NK-92 treated with Interleukin-12 subunit alpha and Interleukin-12 subunit beta, amount 100 ng/mL, for 24 hours (cell line): Measurements from ENCODE around the gene MTMR10.

Experiments
- DNase-seq: peaks from one replicate; lab custom pipeline; 2025; lab: John Stamatoyannopoulos, UW

Gene MTMR10

DNA sequence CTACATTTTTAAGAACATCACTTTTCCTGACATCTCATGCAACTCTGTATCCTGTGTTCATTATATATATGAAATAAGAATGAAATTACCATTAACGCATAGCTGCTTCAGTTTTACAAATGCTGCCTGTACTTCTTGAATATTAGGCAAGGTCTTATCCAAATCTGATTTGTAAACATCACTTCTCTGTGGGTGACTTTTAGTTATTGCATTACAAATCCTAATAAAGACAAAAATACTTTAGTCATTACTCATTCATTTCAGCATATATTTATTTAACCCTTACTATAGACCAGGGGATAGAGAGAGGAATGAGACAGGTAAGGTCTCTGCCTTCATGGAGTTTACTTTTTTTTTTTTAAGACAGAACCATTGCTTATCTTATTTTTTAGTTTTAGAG, 36.8 kb downstream of the MTMR10 start:
- DNase-seq = no peak

DNA sequence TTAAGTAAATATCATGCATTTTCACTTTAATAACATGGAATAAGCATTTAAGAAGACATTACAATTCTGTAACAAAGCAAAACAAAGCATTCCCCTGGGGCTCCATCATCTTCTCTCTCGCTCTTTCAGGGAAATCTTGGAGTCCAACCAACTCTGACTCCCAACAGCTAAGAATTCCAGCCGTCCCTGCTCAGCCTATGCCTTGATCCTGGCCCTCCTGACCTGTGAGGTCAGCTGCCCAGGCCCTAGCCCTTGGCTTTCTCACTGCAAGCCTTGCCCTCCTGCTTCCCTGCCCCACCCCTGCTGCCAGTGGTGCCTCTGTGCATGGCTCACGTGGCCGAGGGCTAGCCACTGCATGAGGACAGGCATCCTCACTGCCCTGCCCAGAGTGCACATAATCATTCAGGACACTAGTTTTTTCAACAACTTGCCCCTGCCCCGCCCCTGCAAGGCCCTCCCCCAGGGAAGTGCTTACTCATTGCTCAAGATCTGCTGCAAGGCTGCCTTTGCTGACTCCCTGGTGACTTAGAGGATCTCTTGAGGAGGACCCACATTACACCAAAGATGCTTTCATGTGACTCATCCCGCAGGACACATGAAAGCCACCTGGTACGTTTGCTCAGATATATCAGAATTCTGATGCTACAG, 37.6 kb downstream of the MTMR10 start:
- peak; percentile 17 for DNase-seq

DNA sequence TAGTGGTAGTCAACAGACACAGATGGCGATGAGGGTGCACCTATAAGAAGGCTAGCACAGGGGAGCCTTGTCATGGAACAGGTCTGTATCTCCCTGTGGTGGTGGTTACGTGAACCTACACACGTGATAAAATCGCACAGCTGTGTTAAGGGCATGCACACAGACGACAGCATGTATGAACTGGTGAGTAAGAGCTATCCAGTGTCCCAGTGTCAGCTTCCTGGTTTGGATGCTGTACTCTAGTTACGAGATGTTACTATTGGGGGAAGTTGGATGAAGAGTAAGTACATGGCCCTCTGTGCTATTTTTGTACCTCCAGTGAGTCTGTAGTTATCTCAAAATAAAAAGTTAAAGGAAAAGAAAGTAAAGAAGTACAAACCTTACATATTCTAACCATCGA, 38.2 kb downstream of the MTMR10 start:
- no peak for DNase-seq

DNA sequence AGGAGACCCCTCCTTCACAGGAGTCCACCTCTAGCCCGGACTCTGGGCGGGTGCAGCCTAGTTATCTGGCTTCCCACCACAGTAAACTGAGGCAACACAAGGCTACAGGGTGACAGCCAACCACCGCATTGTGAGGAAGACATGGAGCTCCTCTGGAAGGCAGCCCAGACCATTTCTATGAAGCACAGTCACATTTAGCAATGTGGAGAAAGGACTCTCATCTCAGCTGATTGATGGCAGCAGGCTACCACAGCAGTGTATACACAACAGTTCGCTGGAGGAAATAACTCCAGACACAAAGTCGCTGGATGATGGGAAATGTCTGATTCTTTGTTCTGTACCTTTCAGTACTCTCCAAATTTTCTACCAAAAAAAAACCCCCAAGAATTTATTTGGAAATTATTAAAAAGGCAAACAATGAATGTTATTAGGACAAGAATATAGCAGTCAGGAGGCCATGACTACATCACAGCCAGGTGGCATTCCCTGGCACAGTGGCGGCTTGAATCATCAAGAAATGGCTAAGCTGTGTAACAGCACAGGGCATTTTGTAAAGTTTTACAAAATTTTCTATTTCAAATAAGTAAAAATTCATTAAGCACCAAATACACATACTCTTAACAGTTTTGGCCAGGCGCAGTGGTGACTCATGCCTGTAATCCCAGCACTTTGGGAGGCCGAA, 47.6 kb downstream of the MTMR10 start:
- DNase-seq = no peak

DNA sequence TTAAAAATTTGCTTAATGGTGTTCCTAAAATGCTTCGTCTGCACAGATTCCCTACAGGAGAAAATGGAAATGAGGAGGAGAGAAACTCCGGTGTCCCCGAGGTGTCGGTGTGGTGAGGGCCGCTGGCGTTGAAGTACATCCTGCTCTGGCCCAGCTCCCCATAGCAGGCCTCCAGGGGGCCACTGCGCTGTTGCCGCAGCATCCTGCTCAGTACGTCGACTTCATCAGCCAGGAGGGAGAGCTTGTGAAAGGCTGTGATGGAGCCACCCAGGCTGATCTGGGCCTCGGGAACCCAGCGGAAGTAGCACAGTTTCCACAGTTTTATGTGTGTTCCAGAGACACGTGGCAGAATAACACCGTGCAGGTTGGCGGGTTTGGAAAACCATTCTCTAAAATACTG, 49.9 kb downstream of the MTMR10 start:
- no peak for DNase-seq

DNA sequence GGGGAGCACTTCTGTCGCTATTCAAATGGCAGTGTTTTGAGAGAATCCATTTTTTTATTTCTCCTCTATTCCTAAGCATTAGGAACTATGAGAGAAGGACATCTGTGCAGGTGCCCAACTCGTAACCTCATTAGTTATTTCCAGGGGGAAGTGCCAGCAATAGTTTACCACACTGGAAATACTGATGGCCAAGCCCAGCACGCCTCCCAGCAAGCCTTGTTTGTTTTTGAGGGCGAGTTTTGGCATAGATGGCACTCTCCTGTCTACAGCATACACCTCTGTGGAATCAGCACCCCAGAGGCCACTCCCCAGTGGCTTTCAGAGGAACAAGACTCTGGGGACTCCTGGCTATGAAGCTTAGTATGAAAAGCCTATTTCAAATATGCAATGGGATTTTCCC, 51.1 kb downstream of the MTMR10 start:
- no peak for DNase-seq

DNA sequence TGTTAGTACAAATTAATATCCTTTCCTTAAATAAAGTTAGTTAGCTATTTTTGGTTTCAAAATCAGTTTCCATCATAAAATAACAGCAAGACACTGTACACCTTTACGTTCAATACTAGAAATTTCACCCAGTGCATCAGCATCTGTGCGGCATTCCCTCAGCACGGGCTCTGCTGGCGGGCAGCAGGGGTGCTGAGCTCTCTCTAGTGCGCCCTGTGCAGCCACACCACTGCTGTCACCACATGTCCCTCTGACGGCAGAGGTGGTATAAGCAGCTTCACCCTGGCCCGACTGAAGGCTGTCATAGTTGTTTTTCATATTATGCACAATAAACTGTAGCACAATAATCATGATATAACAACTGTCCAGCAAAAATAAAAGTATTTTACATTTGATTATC, 52.3 kb downstream of the MTMR10 start:
- DNase-seq = no peak

DNA sequence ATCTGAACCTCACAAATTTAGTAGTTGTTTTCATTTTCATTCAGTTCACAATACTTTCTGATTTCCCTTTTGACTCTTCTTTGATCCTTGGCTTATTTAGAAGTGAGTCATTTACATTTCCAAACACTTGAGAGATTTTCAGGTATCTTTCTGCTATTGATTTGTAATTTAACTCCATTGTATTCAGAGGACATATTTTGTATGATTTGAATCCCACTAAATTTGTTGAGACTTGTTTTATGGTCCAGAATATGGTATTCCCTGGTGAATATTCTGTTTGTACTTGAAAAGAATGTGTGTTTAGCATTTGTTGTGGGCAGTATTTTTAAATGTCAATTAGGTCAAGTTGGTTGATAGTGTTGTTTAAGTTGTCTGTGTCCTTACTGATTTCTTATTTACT, 58.1 kb downstream of the MTMR10 start:
- no peak for DNase-seq

DNA sequence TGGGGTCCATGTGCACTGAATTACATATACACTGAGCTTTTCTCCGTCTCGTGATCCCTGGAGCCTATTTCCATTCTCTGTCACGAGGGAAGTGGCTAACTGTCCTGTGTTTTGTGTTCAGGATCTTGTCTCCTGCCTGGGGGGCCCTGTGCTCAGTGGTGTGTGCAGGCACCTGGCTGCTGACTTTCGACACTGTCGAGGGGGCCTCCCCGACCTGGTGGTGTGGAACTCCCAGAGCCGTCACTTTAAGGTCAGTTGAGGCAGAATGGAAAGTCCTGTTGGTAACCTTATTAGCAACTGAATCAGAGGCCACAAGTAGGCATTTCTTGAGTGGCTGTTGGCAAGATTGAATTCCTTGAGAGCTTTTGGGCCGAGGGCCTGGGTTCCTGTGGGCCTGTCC, 61.0 kb downstream of the MTMR10 start:
- DNase-seq = no peak

DNA sequence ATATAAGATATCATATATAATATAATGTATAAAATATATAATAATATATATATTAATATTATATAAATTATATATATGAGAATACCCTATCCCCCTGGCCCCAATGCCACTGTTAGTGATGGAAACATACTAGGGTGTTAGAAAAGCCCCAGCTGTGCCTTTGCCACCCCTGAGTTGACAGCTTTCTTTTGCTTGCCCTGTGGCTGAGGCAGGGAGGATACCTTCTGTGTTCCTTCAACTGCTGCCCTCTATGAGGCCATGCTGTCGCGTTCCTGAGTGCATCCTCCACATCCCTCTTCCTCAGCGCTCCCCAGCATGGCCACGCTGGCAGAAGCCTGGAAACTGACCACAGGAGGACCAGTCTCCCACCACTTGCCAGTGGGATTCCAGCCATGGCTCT, 61.4 kb downstream of the MTMR10 start:
- DNase-seq = no peak

DNA sequence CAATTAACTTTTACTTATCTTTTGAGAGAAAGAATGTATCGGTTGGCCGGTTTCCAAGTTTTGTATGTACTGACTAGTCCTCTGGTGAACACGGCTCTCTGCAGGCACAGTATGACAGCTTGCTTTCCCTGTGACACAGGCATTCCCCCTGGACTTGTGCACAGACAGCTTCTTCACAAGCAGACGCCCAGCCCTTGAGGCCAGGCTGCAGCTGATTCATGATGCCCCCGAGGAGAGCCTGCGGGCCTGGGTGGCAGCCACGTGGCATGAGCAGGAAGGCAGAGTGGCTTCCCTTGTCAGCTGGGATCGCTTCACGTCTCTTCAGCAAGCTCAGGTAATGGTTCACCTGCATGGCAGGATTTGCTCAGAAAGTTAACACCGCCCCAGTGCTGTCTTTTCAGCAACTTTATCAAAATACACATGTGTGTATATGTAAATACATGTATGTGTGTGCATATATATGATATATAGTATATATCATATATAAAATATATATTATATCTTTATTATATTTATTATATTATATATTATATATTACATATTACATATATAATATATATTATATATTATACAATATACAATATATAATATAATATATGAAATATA, 62.3 kb downstream of the MTMR10 start:
- no peak for DNase-seq

DNA sequence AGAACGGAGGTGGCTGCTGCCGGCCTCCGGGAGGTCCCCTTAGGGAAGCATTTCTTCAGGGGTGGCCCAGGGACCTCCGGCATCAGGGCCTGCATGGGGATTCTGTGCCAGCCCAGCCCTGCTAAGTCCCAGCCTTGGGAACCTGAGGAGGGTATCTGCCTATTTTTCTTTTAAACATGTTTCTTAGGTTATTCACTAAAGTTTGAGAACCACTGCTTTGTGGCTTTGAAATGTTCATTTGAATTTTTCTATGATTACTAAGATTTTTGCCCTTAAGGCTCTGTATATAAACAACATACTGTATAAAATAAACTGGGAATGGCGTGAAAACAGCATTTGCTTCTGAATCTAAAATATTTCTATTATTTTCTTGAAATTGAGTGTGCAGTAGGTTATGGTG, 63.4 kb downstream of the MTMR10 start:
- DNase-seq = no peak

DNA sequence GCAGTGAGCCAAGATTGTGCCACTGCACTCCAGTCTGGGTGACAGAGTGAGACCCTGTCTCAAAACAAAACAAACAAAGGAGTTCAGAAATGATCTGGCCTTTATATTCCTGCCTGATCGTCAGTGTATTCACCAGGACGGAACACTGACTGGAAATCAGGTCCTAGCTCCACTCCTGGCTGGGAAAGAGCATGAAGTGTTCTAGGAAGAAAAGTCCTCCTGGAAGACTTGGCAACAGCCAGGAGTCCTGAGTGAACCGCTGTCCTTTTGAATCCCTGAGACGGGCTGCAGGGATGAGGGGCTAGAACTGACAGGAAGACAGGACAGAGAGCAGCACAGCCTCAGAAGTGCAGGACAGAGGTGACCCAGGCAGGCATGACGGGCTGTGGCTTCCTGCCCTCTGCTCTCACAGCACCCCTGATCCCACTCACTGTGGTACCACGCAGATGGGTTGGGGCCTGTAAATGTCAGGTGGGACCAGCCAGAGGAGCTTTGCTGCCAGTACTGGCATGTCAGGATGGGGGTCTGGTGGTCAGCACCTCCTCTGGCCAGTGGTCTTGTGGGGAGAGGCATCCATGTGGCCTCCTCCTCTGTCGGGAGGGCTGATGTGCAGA, 64.2 kb downstream of the MTMR10 start:
- no peak for DNase-seq

DNA sequence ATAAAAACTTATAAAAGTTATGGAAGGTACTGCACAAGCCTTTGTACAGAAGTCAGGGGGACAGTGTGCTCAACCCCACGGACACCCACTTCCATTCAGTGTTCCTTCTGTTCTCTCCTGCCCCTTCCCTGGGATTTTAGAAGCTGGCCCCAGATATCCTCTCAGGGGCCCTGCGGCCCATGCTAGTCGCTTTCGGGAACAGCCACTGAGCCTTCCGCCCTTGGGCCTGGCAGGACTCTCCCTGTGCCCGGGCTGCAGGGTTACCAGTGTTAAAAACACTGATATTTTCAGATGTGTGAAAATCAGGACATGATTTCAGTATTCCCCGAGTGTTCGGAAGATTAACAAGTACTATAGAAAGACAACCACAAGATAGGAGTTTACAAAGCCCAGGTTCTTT, 65.3 kb downstream of the MTMR10 start:
- DNase-seq = no peak

DNA sequence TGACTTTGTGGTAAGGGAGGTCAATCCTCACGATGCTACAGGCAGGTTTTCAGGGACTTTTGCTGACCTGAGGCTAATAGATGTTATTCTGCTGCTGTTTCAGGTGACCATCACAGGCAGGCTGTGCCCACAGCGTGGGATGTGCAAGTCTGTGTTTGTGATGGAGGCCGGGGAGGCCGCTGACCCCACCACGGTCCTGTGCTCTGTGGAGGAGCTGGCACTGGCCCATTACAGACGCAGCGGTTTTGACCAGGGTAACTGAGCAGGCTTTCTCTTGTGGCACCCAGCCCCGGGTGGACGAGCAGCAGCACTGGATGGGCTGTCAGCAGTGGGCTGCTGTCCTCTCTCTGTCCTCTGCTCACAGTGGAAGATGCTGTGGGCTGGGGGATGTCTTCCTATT, 65.7 kb downstream of the MTMR10 start:
- no peak for DNase-seq

DNA sequence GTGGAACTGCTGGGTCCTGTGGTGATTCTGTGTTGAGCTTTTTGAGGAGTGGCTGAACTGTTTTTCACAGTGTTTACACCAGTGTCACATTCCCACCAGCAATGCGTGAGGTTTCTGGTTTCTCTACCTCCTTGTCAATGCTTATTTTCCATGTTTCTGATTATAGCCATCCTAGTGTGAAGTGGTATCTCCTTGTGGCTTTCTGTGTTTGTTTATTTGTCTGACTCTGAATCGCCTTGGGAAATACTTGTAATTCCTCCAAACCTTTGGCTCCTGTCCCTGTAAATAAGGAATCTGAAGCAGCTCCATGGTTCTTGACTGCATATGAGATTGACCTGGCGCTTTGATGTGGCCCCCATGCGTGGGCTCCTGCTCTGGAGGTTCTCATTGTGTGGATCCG, 67.1 kb downstream of the MTMR10 start:
- no peak for DNase-seq

DNA sequence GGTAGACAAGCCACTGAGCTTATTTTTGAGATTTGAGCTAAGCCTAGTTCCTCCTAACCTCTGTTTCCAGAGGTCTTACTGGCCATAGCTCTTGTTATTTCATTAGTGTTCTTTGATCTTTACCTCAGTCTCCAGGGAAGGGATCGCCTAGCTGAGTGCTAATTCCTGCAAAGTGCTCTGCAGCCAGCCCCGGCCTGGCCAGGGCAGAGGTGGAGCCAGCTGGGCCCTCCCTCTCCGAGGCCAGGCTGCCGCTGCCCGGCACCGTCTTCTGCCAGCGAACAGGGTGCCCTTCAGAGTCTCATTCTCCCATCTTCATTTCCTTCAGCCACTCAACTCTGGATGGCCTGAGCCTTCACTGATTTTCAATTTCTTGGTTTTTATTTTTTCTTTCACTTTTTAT, 68.0 kb downstream of the MTMR10 start:
- DNase-seq = no peak

DNA sequence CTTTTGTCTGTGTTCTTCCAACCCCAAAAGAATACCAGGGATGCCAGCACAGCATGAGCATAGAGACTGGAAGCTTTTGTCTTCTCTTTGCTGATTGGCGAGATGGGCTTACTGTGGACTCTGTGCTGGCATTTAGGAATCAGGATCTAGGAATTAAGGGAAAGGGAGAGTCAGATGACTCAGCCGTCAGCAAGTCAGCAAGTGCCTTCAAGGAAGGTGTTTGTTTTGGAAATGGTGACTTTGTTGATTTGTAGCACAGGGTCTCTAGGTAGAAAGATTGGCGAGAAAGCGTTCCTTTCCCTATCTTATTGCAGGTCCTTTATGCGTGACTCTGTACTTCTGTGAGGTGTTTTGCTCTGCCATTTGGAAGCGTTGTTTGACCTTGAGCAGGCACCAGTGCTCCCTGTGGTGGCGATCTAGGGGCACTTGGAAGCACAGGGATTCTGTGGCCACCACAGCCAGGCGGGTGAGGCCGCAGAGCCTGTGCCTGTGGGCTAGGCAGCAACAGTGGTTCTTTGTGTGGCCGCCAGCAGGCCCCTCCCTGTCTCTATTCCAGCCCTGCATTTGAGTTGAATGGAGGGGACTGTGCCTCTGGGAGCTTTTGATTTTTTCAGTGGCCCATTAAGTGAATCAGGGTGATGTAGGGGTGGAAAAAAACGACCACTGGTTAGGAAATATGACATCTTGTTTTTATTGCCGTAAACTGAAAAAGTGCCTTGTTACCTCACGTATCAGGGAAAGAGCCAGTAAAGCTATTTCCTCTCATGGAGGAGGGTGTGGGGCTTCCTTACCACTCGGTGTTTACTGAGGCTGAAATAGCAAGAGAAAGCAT, 68.7 kb downstream of the MTMR10 start:
- no peak for DNase-seq

DNA sequence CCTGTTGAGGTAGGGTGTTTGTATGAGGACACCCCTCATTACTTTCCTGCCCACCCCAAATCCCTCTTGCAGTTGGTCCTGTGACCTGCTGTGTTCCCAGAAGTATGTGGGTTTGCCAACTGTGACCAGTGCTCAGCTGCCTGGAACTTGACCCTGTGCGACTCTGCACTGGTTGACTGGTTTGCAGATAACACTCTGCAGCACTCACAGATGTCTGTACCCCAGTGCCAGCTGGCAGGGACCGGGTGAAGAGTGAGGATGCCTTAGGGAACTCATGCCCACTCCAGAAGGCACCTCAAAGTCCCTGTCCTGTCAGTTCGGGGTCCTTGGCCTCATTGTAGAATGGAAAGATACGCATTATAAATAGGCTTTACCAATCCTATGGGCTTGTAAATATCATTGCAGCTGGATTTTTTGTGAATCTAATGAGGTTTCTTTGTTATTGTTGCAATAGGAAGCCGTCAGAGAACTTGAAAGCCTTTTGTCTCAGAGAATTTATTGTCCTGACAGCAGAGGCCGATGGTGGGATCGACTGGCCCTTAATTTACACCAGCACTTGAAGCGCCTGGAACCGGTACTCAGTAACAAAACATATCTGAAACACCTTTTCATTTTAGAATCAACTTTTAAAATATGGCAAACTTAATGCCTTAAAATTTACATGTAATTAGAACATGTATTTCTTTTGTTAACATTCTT, 69.5 kb downstream of the MTMR10 start:
- DNase-seq = no peak

DNA sequence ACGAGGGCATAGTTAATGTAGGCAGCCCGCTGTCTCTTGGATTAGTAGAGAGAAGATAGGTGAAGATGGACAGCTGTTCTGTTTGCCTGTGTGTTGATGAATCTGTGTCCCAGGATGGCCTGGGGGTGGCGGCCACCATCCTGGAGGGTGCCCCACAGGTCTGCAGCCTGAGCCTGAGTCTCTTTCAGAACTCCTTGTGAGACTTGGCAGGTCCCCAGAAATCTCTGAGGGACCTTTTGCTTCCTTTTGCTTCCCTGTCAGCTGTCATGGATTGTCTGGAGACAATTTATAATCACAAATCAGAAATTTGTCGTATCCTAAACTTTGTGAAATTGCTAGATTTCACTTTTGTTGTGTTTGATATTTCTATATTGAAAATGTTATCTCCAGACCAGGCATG, 70.3 kb downstream of the MTMR10 start:
- no peak for DNase-seq

DNA sequence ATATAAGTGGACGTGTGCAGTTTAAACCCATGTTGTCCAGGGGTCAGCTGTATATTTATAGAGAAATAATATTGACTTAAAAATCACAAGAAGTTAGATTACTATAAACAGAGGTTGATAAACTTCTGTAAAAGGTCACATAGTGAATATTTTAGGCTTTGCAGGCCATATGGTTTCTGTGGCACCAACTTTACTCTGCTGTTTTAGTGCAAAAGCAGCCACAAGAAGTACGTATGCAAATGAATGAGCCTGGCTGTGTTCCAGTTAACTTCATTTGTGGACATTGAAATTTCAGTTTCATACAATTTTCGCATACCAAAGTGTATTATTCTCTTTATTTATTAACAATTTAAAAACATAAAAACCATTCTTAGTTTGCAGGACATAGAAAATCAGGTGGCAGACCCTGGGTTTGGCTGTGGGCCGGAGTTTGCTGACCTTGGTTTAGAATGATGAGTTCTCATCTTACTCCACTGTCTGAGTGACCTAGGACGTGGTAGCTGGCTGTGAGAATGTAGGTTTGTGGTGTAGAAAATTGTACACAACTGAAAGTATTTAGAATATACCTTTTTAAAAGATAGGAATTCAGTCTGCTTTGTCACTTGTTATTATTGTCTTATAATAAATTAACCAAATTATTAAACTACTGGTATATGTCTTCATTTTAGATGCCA, 71.4 kb downstream of the MTMR10 start:
- DNase-seq = no peak
